ENCODE measurements around the gene NFIC.

NFIC gene

DNA sequence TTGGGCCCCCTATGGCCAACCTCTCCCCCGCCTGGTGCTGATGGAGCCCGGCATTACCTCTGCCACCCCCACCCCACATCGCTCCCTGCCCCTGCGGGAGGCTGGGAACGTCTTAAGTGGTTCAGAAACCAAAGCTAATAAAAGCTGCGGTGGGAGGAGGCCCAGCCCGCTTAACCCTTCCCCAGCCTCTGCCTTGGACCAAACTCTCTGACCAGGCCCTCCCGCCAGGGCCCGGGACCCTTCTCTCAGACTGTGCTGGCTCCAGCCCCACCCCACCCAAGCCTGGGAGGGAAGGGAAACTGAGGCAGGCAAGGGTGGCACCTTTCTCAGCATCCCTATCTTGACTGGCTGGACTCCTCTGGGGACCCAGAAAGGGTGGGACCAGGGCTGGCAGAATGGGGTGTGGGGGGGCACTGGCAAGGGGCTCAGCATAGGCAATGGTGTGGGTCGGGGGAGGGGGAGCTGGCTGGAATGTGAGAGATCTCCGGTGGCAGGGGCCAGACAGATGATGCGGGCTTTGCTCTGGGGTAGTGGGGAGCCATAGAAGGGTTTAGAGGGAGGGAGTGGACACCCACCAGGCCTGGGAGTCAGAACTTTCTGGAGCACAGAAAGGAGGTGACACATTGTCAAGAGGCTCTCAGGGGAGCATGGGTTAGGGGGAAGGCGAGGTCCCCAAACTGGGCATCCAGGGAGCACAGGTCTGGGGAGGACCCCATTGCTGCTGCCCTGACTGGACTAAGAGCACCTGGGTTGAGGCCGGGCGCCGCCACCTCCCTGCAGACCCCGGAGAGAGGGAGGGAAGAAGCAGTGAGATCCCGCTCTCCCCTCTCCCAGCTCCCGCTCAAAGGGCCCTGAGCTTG lies 92.1 kb downstream of the NFIC start:
- Histone ChIP-seq H3K4me3 (ENCODE audit: insufficient read length, low read depth) (peak overlapping the region; percentile 27), H3K9ac (ENCODE audit: insufficient read length, low read depth) (peak overlapping the region; percentile 57), H3K36me3 (ENCODE audit: insufficient read depth, insufficient read length, low read length) (peaks cover 26% of the 10 kb centered on the region), H3K4me1 (ENCODE audit: insufficient read depth, insufficient read length) (peaks cover 23% of the 10 kb centered on the region), H3K9me3 (ENCODE audit: insufficient read depth, low read length) (no peaks in the 10 kb centered on the region), H3K27me3 (ENCODE audit: insufficient read depth, insufficient read length) (peaks cover 3% of the 10 kb centered on the region)
- no peak for TF ChIP-seq ZNF274 (IDR thresholded peaks at IDR 0.05; ENCODE audit: low read depth, low read length)
- TF ChIP-seq YY1 (IDR thresholded peaks at IDR 0.05; ENCODE audit: insufficient read depth, insufficient read length) = no peak
- TF ChIP-seq SUZ12 (IDR thresholded peaks at IDR 0.05; ENCODE audit: extremely low read depth, insufficient read depth, insufficient read length) = no peak
- no peak for DNase-seq (ENCODE audit: low read depth, low spot score)

DNA sequence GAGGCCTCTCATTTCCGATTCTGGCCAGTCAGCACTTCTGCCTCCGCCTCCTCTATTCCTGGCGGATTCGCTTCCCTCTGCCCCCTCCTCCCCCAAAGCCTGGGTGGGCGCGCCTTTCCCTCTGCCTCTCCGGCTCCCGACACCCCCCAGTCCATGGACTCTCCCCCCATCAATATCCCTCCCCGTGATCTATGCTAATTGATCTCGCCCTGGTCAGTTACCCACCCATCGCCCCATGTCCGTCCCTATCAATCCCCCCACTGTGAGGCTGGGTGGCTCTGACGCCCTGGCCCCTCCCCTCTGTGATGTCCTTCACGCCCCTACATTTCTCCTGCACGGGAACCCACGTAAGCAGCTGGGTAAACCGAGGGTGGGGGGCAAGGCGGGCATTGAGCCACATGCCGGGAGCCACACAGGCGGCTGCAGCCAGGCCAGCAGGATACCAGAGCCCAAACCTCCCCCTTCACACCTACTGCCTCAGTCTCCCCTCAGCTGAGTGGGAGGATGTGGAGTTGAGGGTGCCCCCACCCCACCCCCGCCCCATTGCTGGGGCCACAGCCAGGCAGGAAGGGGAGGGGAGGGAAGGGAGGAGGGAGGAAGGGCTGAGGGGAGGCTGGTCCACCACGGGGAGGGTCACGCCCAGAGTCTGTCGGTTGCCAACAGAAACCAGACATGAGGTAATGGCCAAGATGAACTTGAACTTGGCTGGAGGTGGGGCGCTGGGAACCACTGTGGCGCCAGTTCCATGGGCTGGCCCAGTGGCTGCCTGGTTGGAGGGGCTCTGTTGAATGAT lies 92.9 kb downstream of the NFIC start:
- Histone ChIP-seq H3K9ac (ENCODE audit: insufficient read length, low read depth) (peak overlapping the region; percentile 54), H3K4me1 (ENCODE audit: insufficient read depth, insufficient read length) (peaks cover 18% of the 10 kb centered on the region), H3K9me3 (ENCODE audit: insufficient read depth, low read length) (no peaks in the 10 kb centered on the region), H3K27me3 (ENCODE audit: insufficient read depth, insufficient read length) (peaks cover 3% of the 10 kb centered on the region), H3K36me3 (ENCODE audit: insufficient read depth, insufficient read length, low read length) (peaks cover 19% of the 10 kb centered on the region), H3K4me3 (ENCODE audit: insufficient read length, low read depth) (peak overlapping the region; percentile 25)
- DNase-seq (ENCODE audit: low read depth, low spot score) = peak; percentile 79
- TF ChIP-seq ZNF274 (IDR thresholded peaks at IDR 0.05; ENCODE audit: low read depth, low read length) (no peak), YY1 (IDR thresholded peaks at IDR 0.05; ENCODE audit: insufficient read depth, insufficient read length) (no peak), SUZ12 (IDR thresholded peaks at IDR 0.05; ENCODE audit: extremely low read depth, insufficient read depth, insufficient read length) (no peak)

DNA sequence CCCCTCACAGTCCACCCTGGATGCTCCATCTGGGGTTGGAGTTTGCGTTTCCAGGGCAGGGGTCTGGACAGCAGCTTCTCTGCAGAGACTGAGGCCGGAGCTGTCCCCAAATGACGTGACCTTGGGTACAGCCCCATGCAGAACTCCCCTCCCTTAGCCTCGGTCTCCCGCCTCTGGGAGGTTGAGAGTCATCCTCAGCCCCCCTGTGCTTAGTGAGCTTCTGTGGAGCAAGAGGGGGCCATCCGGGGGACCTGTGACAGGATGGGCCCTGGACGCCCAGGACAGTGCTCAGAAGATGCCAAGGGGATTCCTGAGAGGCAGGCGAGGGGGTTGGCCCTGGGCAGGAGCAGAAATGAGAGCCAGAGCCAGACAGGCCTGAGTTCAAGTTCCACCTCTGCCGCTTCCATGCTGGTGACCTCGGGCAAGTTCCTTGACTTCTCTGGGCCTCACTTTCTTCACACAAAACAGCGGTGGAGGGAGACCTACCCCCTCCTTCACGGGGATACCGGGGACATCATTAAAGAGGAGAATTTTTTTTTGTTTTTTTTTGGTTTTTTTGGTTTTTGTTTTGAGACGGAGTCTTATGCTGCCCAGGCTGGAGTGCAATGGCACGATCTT lies 93.7 kb downstream of the NFIC start:
- Histone ChIP-seq H3K9ac (ENCODE audit: insufficient read length, low read depth) (peak overlapping the region; percentile 1), H3K4me1 (ENCODE audit: insufficient read depth, insufficient read length) (peaks cover 18% of the 10 kb centered on the region), H3K27me3 (ENCODE audit: insufficient read depth, insufficient read length) (peaks cover 3% of the 10 kb centered on the region), H3K9me3 (ENCODE audit: insufficient read depth, low read length) (no peaks in the 10 kb centered on the region), H3K4me3 (ENCODE audit: insufficient read length, low read depth) (no peak overlapping the region), H3K36me3 (ENCODE audit: insufficient read depth, insufficient read length, low read length) (peaks cover 11% of the 10 kb centered on the region)
- DNase-seq (ENCODE audit: low read depth, low spot score) = no peak
- TF ChIP-seq ZNF274 (IDR thresholded peaks at IDR 0.05; ENCODE audit: low read depth, low read length) (no peak), YY1 (IDR thresholded peaks at IDR 0.05; ENCODE audit: insufficient read depth, insufficient read length) (no peak), SUZ12 (IDR thresholded peaks at IDR 0.05; ENCODE audit: extremely low read depth, insufficient read depth, insufficient read length) (no peak)

DNA sequence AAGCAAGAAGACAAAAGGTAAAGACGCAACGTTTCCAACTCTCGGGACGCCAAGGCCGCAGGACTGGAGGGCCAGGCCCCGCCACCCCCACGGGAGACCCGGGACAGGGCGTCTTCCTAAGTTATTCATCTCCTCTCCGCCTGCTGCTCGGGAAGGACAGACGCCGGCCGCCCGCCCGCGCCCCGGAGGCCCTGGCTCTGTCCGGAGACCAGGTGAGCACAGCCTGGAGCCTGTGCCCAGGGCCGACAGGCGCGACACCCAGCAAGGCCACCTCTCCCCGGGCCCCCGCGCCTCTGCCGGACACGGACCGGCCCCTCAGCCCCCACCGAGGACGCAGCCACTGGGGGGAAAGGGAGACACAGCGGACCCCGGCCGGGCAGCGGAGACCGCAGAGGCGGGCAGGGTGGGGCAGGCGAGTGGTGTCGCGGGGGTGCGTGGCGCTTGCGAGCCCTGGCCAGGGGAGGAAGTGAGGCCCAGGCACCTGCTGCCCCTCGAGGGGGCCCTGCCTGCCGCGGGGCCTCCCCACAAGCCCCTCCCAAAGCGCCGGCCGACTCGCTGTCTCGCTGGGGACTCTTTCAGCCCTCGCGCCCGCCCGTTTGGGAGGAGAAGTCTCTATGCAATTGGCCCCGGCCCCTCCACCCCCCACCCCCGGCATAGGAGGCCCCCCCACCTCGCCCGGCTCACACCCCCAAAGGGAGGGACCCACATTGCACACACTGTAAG lies 96.8 kb downstream of the NFIC start:
- no peak for TF ChIP-seq ZNF274 (IDR thresholded peaks at IDR 0.05; ENCODE audit: low read depth, low read length)
- TF ChIP-seq YY1 (IDR thresholded peaks at IDR 0.05; ENCODE audit: insufficient read depth, insufficient read length) = no peak
- TF ChIP-seq SUZ12 (IDR thresholded peaks at IDR 0.05; ENCODE audit: extremely low read depth, insufficient read depth, insufficient read length) = no peak
- Histone ChIP-seq H3K9ac (ENCODE audit: insufficient read length, low read depth) (no peak overlapping the region), H3K9me3 (ENCODE audit: insufficient read depth, low read length) (peaks cover 11% of the 10 kb centered on the region; the same call in 1 of the 2 replicates), H3K4me3 (ENCODE audit: insufficient read length, low read depth) (no peak overlapping the region), H3K4me1 (ENCODE audit: insufficient read depth, insufficient read length) (peaks cover 11% of the 10 kb centered on the region), H3K36me3 (ENCODE audit: insufficient read depth, insufficient read length, low read length) (peaks cover 3% of the 10 kb centered on the region), H3K27me3 (ENCODE audit: insufficient read depth, insufficient read length) (peaks cover 3% of the 10 kb centered on the region)
- no peak for DNase-seq (ENCODE audit: low read depth, low spot score)

DNA sequence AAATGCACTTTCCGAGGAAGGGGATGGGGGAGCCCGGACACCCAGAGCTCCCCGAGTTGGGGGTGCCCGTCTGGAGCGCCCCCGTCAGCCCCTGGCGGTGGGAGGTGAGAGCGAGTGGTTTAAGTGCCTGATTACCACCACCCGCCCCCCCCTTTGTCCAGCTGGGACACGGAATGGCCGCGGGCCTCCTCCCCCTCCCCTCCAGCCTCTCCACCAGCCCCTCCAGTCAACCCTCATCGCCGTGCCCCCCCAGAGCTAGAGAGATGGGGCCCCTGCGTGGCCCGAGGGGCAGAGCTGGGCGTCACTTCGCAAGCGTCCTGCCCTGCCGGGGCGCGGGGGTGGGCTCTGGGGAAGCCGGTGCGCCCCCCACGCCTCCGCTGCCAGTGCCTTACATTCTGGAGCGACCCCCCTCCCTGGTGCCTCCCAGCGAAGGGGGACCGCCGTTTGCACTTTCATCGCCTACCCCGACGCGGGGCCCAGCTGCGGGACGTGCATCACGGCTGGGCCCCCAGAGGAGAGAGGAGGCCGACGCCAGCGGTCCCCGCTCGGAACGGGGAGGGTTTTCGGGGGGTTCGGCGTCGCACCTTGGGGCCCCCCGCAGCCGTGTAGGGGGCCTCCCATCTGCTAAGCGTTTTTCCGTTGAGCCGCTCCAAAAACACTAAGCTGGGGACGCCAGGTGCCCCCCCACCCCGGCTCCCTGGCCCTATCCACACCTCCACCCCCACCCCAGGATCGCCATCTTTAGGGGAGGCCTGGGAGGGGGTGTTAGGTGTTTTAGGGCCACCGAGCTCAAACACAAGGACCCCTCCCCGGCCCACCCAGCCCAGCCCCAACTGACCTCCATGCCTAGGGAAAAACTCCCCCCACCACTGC lies 97.6 kb downstream of the NFIC start:
- Histone ChIP-seq H3K4me3 (ENCODE audit: insufficient read length, low read depth) (no peak overlapping the region), H3K4me1 (ENCODE audit: insufficient read depth, insufficient read length) (peaks cover 8% of the 10 kb centered on the region), H3K36me3 (ENCODE audit: insufficient read depth, insufficient read length, low read length) (peaks cover 3% of the 10 kb centered on the region), H3K9ac (ENCODE audit: insufficient read length, low read depth) (peak overlapping the region; percentile 10), H3K9me3 (ENCODE audit: insufficient read depth, low read length) (peaks cover 13% of the 10 kb centered on the region; the same call in 1 of the 2 replicates), H3K27me3 (ENCODE audit: insufficient read depth, insufficient read length) (peaks cover 3% of the 10 kb centered on the region)
- no peak for DNase-seq (ENCODE audit: low read depth, low spot score)
- TF ChIP-seq ZNF274 (IDR thresholded peaks at IDR 0.05; ENCODE audit: low read depth, low read length) (no peak), YY1 (IDR thresholded peaks at IDR 0.05; ENCODE audit: insufficient read depth, insufficient read length) (no peak), SUZ12 (IDR thresholded peaks at IDR 0.05; ENCODE audit: extremely low read depth, insufficient read depth, insufficient read length) (no peak)
